SK-N-SH (cell line): ENCODE data around the gene TPSAB1. TPM values are rescaled to one million over a fixed set of nuclear protein-coding genes. Genes with fewer than 3 reads are reported as not detected.
"Not testable (repeated sequence)": the region's sequence is repeated elsewhere in the genome, so short reads cannot be mapped to it uniquely, and the experiment has no call there.

Experiments used
- CTCF ChIA-PET: fragments of 300-600, 350-600 bp; formaldehyde crosslinking; extraction: SDS; loops from one replicate; lab custom pipeline; 2021; lab: Yijun Ruan, JAX
- POLR2A ChIA-PET: fragments of 350-600 bp; sonication (Branson Sonifier 250); formaldehyde crosslinking; extraction: SDS; loops from one replicate; lab custom pipeline; 2020; ENCODE audit warnings: antibody characterized with exemption, inconsistent platforms; lab: Yijun Ruan, JAX
- DNase-seq: peaks from one replicate; pipeline ENCODE4 v3.0.0; 2012
- H2AFZ ChIP-seq: fragments of 200-600 bp; sonication (generic); 2 replicates; pipeline ENCODE4 v1.8.1; 2016; ENCODE audit warnings: antibody characterized with exemption, mild to moderate bottlenecking, low read depth
- H3F3A ChIP-seq: fragments of 200-600 bp; sonication (generic); replicated peaks from 2 replicates; pipeline ENCODE3; 2016; ENCODE audit warnings: antibody characterized with exemption, mild to moderate bottlenecking; ENCODE audit not compliant: insufficient read depth
- H3K27ac ChIP-seq, 2 experiments: fragments of 200-500 bp in 1 of 2; fragments of 200-600 bp in 1 of 2; sonication (Bioruptor generic) in 1 of 2; sonication (generic), shearing (Covaris generic) in 1 of 2; 2 replicates each; pipeline versions ENCODE4 v1.5.1 to v1.6.1; 2014 to 2016; ENCODE audit warnings: low read depth in 2 of 2, inconsistent platforms in 1 of 2, low read length in 1 of 2, mild to moderate bottlenecking in 1 of 2, mixed read lengths in 1 of 2
- H3K27me3 ChIP-seq: fragments of 200-600 bp; sonication (generic), shearing (Covaris generic); 2 replicates; pipeline ENCODE4 v1.6.1; 2016; ENCODE audit warnings: mixed run types; ENCODE audit not compliant: insufficient read depth
- H3K36me3 ChIP-seq, 2 experiments: fragments of 200-500 bp in 1 of 2; fragments of 200-600 bp in 1 of 2; sonication (Bioruptor generic) in 1 of 2; sonication (generic) in 1 of 2; replicated peaks in 1 of 2; 2 replicates each; pipeline versions ENCODE3 to v1.5.1; 2014 to 2016; ENCODE audit warnings: low read length in 1 of 2, mild to moderate bottlenecking in 1 of 2; ENCODE audit not compliant: insufficient read depth in 2 of 2, control insufficient read depth in 1 of 2
- H3K4me1 ChIP-seq, 2 experiments: fragments of 200-500 bp in 1 of 2; fragments of 200-600 bp in 1 of 2; sonication (Bioruptor generic) in 1 of 2; sonication (generic), shearing (Covaris generic) in 1 of 2; 2 replicates each; pipeline versions ENCODE4 v1.5.1 to v1.6.1; 2014 to 2016; ENCODE audit warnings: low read depth in 1 of 2, low read length in 1 of 2, mixed run types in 1 of 2; ENCODE audit not compliant: insufficient read depth in 2 of 2, control insufficient read depth in 1 of 2
- H3K4me2 ChIP-seq: fragments of 200-600 bp; sonication (generic), shearing (Covaris generic); 2 replicates; pipeline ENCODE4 v1.6.1; 2017; ENCODE audit warnings: mixed run types
- H3K4me3 ChIP-seq, 2 experiments: fragments of 200-500 bp in 1 of 2; fragments of 200-600 bp in 1 of 2; sonication (Bioruptor generic) in 1 of 2; sonication (generic), shearing (Covaris generic) in 1 of 2; 2 replicates each; pipeline versions ENCODE4 v1.5.1 to v1.8.1; 2014 to 2016; ENCODE audit warnings: low read depth in 2 of 2, inconsistent platforms in 1 of 2, low read length in 1 of 2, mild to moderate bottlenecking in 1 of 2, mixed read lengths in 1 of 2, moderate library complexity in 1 of 2
- H3K79me2 ChIP-seq: fragments of 200-600 bp; sonication (generic); 2 replicates; pipeline ENCODE4 v1.8.1; 2017; ENCODE audit warnings: mild to moderate bottlenecking; ENCODE audit not compliant: insufficient read depth
- H3K9ac ChIP-seq: fragments of 200-600 bp; sonication (generic); 2 replicates; pipeline ENCODE4 v1.6.1; 2017; ENCODE audit warnings: mixed run types
- H3K9me2 ChIP-seq: fragments of 200-600 bp; sonication (generic); 2 replicates; pipeline ENCODE4 v1.6.1; 2017; ENCODE audit warnings: mixed run types
- H3K9me3 ChIP-seq: fragments of 200-600 bp; sonication (generic); 2 replicates; pipeline ENCODE4 v1.6.1; 2017; ENCODE audit warnings: mixed run types, mild to moderate bottlenecking, moderate library complexity
- H4K20me1 ChIP-seq: fragments of 200-600 bp; sonication (generic); 2 replicates; pipeline ENCODE4 v1.6.1; 2017; ENCODE audit warnings: mild to moderate bottlenecking, mixed run types; ENCODE audit not compliant: insufficient read depth
- whole genome bisulfite sequencing: methylation state at CpG from one replicate; pipeline ENCODE4 v1.1.6; 2017; ENCODE audit warnings: low lambda C conversion rate; 5-methylcytosine and 5-hydroxymethylcytosine counted together
- polyA plus RNA-seq, 3 experiments: library from polyadenylated mRNA; depleted of rRNA; stranded (reverse); fragments of >200 nt; gene quantifications; 2 replicates each; pipeline ENCODE4 v1.2.3, GENCODE V29; 2012

The TPSAB1 gene
- polyA plus RNA-seq, 1 of the 3 experiments (the other 2 are of a cell fraction): not detected

GRCh38 chr16:1230471-1231212, 9.9 kb upstream of the TPSAB1 start:
- H3K9ac ChIP-seq, POLR2A ChIA-PET: not testable (repeated sequence)

DNA sequence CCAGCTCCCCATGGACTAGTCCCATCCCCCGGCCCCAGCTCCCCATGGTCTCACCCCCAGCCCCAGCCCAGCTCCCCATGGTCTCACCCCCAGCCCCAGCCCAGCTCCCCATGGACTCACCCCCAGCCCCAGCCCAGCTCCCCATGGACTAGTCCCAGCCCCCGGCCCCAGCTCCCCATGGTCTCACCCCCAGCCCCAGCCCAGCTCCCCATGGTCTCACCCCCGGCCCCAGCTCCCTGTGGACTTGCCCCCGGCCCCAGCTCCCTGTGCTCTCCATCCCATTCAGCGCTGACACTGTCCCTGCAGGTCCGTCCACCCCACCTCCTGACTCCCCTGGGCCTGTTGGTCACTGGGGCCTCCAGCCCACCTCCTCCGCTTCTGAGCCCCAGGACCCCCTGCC, 9.2 kb upstream of the TPSAB1 start:
- DNase-seq, H3K79me2 ChIP-seq, H3K9me3 ChIP-seq, POLR2A ChIA-PET, H3K36me3 ChIP-seq, H3K9me2 ChIP-seq, H3K27me3 ChIP-seq, H3K27ac ChIP-seq, H3F3A ChIP-seq, H2AFZ ChIP-seq, H4K20me1 ChIP-seq, H3K4me1 ChIP-seq, H3K4me3 ChIP-seq, H3K4me2 ChIP-seq, H3K9ac ChIP-seq, CTCF ChIA-PET: not testable (repeated sequence)
- 47% methylated on average over 7 of the region's 7 CpGs for WGBS

More at GRCh38 chr16:1230471-1231212, 9.9 kb upstream of the TPSAB1 start:
- H3K9me3 ChIP-seq, DNase-seq, H3K79me2 ChIP-seq, H3K27ac ChIP-seq, H3K27me3 ChIP-seq, H3F3A ChIP-seq, H2AFZ ChIP-seq, CTCF ChIA-PET, H3K4me2 ChIP-seq, H3K4me3 ChIP-seq, H3K36me3 ChIP-seq, H3K9me2 ChIP-seq, H3K4me1 ChIP-seq, H4K20me1 ChIP-seq: not testable (repeated sequence)
- 21% methylated on average over 14 of the region's 17 CpGs for WGBS

- H4K20me1 ChIP-seq, H3K4me1 ChIP-seq, H3K9me2 ChIP-seq, POLR2A ChIA-PET, H2AFZ ChIP-seq, H3K36me3 ChIP-seq, H3K79me2 ChIP-seq, H3K4me2 ChIP-seq, H3F3A ChIP-seq, H3K27me3 ChIP-seq, H3K9ac ChIP-seq, CTCF ChIA-PET, H3K27ac ChIP-seq, H3K9me3 ChIP-seq, H3K4me3 ChIP-seq, DNase-seq: not testable (repeated sequence)
- no CpG with 5 or more reads among the region's 47 CpGs for WGBS
Observed at GRCh38 chr16:1232049-1232748, 8.3 kb upstream of the TPSAB1 start.

GRCh38 chr16:1236659-1237058, 3.8 kb upstream of the TPSAB1 start:
- not testable (repeated sequence) for H3K27ac ChIP-seq, DNase-seq

More at GRCh38 chr16:1236659-1237058, 3.8 kb upstream of the TPSAB1 start:
- H3K9me2 ChIP-seq, H3K4me2 ChIP-seq, H3K79me2 ChIP-seq, H3K36me3 ChIP-seq, H2AFZ ChIP-seq, POLR2A ChIA-PET, H3K4me3 ChIP-seq, CTCF ChIA-PET, H3K9me3 ChIP-seq, H3K27me3 ChIP-seq, H3K9ac ChIP-seq, H4K20me1 ChIP-seq, H3F3A ChIP-seq, H3K4me1 ChIP-seq: not testable (repeated sequence)
- no CpG with 5 or more reads among the region's 29 CpGs for WGBS
